H9 (cell line): ENCODE data around the gene FOXN4. TPM values are rescaled to one million over a fixed set of nuclear protein-coding genes. Genes with fewer than 3 reads are reported as not detected.

ENCODE experiments used
- DNase-seq: peaks from one replicate; pipeline ENCODE4 v3.0.0-alpha.2; 2017
- H2AFZ ChIP-seq: one replicate; pipeline ENCODE4 v1.6.1; 2013; ENCODE audit warnings: mild to moderate bottlenecking, low read length, control low read depth, moderate library complexity
- H2AK5ac ChIP-seq: 2 replicates; pipeline ENCODE4 v1.6.1; 2013; ENCODE audit warnings: low read length, control low read depth, mixed read lengths; ENCODE audit not compliant: insufficient read length
- H2BK120ac ChIP-seq: one replicate; pipeline ENCODE4 v1.6.1; 2013; ENCODE audit warnings: low read depth, mild to moderate bottlenecking, low read length, control low read depth, inconsistent platforms; ENCODE audit not compliant: poor library complexity, severe bottlenecking
- H2BK12ac ChIP-seq: 2 replicates; pipeline ENCODE4 v1.6.1; 2013; ENCODE audit warnings: low read length, control low read depth, mixed read lengths, low read depth; ENCODE audit not compliant: insufficient read length
- H2BK15ac ChIP-seq: 2 replicates; pipeline ENCODE4 v1.6.1; 2013; ENCODE audit warnings: low read depth, low read length, control low read depth
- H2BK20ac ChIP-seq: one replicate; pipeline ENCODE4 v1.6.1; 2013; ENCODE audit warnings: low read depth, mild to moderate bottlenecking, low read length, control low read depth, inconsistent platforms; ENCODE audit not compliant: poor library complexity, severe bottlenecking
- H2BK5ac ChIP-seq: 2 replicates; pipeline ENCODE4 v1.6.1; 2013; ENCODE audit warnings: low read length, control low read depth, mixed read lengths; ENCODE audit not compliant: insufficient read length
- H3K14ac ChIP-seq: 2 replicates; pipeline ENCODE4 v1.6.1; 2013; ENCODE audit warnings: low read length, control low read depth; ENCODE audit not compliant: insufficient read depth
- H3K18ac ChIP-seq: 2 replicates; pipeline ENCODE4 v1.6.1; 2013; ENCODE audit warnings: low read depth, mild to moderate bottlenecking, mixed read lengths, low read length, control low read depth; ENCODE audit not compliant: insufficient read length
- H3K23ac ChIP-seq: 2 replicates; pipeline ENCODE4 v1.6.1; 2013; ENCODE audit warnings: low read length, control low read depth, mixed read lengths, low read depth; ENCODE audit not compliant: insufficient read length
- H3K23me2 ChIP-seq: 2 replicates; pipeline ENCODE4 v1.6.1; 2013; ENCODE audit warnings: low read depth, mild to moderate bottlenecking, mixed read lengths, low read length, control low read depth; ENCODE audit not compliant: insufficient read length, poor library complexity, severe bottlenecking
- H3K27ac ChIP-seq: 2 replicates; pipeline ENCODE4 v1.5.1; 2013; ENCODE audit warnings: low read length, control low read depth, mixed read lengths, low read depth; ENCODE audit not compliant: insufficient read length
- H3K27me3 ChIP-seq: 2 replicates; pipeline ENCODE4 v1.6.1; 2013; ENCODE audit warnings: low read length, control low read depth, inconsistent platforms; ENCODE audit not compliant: insufficient read depth
- H3K4ac ChIP-seq: 2 replicates; pipeline ENCODE4 v1.6.1; 2013; ENCODE audit warnings: low read depth, mild to moderate bottlenecking, control low read depth, inconsistent platforms, low read length, moderate library complexity
- H3K4me1 ChIP-seq: 2 replicates; pipeline ENCODE4 v1.6.1; 2013; ENCODE audit warnings: low read length, control low read depth, inconsistent platforms; ENCODE audit not compliant: insufficient read depth
- H3K4me2 ChIP-seq: 2 replicates; pipeline ENCODE4 v1.6.1; 2013; ENCODE audit warnings: low read length, control low read depth, mixed read lengths; ENCODE audit not compliant: insufficient read length, insufficient read depth
- H3K56ac ChIP-seq: 2 replicates; pipeline ENCODE4 v1.6.1; 2013; ENCODE audit warnings: low read depth, mild to moderate bottlenecking, mixed read lengths, low read length, control low read depth; ENCODE audit not compliant: insufficient read length
- H3K79me1 ChIP-seq: 2 replicates; pipeline ENCODE4 v1.6.1; 2013; ENCODE audit warnings: low read depth, mild to moderate bottlenecking, moderate library complexity, low read length, control low read depth, inconsistent platforms; ENCODE audit not compliant: insufficient read depth, poor library complexity, severe bottlenecking
- H3K79me2 ChIP-seq: 2 replicates; pipeline ENCODE4 v1.6.1; 2013; ENCODE audit warnings: low read length, control low read depth, inconsistent platforms; ENCODE audit not compliant: insufficient read depth
- H3K9ac ChIP-seq: 2 replicates; pipeline ENCODE4 v1.6.1; 2013; ENCODE audit warnings: low read length, control low read depth, mixed read lengths; ENCODE audit not compliant: insufficient read length; ENCODE audit errors: extremely low read depth
- H3K9me3 ChIP-seq: one replicate; pipeline ENCODE4 v1.6.1; 2013; ENCODE audit warnings: low read depth, low read length, inconsistent platforms; ENCODE audit not compliant: control insufficient read depth
- H3T11ph ChIP-seq: one replicate; pipeline ENCODE4 v1.6.1; 2013; ENCODE audit warnings: mild to moderate bottlenecking, low read length, control low read depth, inconsistent platforms
- H4K20me1 ChIP-seq: one replicate; pipeline ENCODE4 v1.6.1; 2013; ENCODE audit not compliant: control insufficient read depth, insufficient read length, insufficient read depth
- H4K5ac ChIP-seq: 2 replicates; pipeline ENCODE4 v1.6.1; 2013; ENCODE audit warnings: low read depth, mild to moderate bottlenecking, mixed read lengths, low read length, control low read depth; ENCODE audit not compliant: insufficient read length
- H4K8ac ChIP-seq: replicated peaks from 2 replicates; pipeline ENCODE4 v1.6.1; 2013; ENCODE audit warnings: low read length, control low read depth, mixed read lengths, low read depth; ENCODE audit not compliant: insufficient read length
- H4K91ac ChIP-seq: 2 replicates; pipeline ENCODE4 v1.6.1; 2013; ENCODE audit warnings: low read depth, mild to moderate bottlenecking, moderate library complexity, mixed read lengths, low read length, control low read depth; ENCODE audit not compliant: insufficient read length
- H3K27ac Mint-ChIP-seq, 3 experiments: 2 replicates in 2 of 3; 3 replicates in 1 of 3; pipeline ENCODE4 v1.8.0; 2020 to 2021; ENCODE audit warnings: mixed read lengths in 3 of 3, mild to moderate bottlenecking in 1 of 3, moderate library complexity in 1 of 3
- H3K27me3 Mint-ChIP-seq: 2 replicates; pipeline ENCODE4 v1.8.0; 2021; ENCODE audit warnings: low read depth, mild to moderate bottlenecking, moderate library complexity, mixed read lengths
- H3K36me3 Mint-ChIP-seq, 3 experiments: 2 replicates in 2 of 3; 3 replicates in 1 of 3; pipeline ENCODE4 v1.8.0; 2020 to 2021; ENCODE audit warnings: low read depth in 3 of 3, mixed read lengths in 3 of 3; ENCODE audit not compliant: insufficient read depth in 1 of 3
- H3K4me1 Mint-ChIP-seq, 2 experiments: 2 replicates each; pipeline ENCODE4 v1.8.0; 2020; ENCODE audit warnings: mixed read lengths in 2 of 2
- H3K4me3 Mint-ChIP-seq, 2 experiments: 2 replicates in 1 of 2; 3 replicates in 1 of 2; pipeline ENCODE4 v1.8.0; 2020 to 2021; ENCODE audit warnings: mild to moderate bottlenecking in 2 of 2, mixed read lengths in 2 of 2, moderate library complexity in 1 of 2
- H3K9me3 Mint-ChIP-seq, 2 experiments: 2 replicates in 1 of 2; 3 replicates in 1 of 2; pipeline ENCODE4 v1.8.0; 2020; ENCODE audit warnings: mild to moderate bottlenecking in 2 of 2, mixed read lengths in 2 of 2, moderate library complexity in 1 of 2
- CTCF ChIP-seq: fragments of 200-600 bp; sonication (generic); conservative IDR thresholded peaks from 3 replicates; pipeline ENCODE4 v1.8.0; 2021; ENCODE audit warnings: antibody characterized with exemption, mild to moderate bottlenecking
- WGBS: extraction: QIAGEN DNeasy Blood & Tissue Kit; methylation state at CpG from one replicate; pipeline ENCODE4 v1.1.7; 2013; ENCODE audit warnings: missing lambda C conversion rate, low lambda C conversion rate, mixed read lengths; ENCODE audit not compliant: insufficient read length; ENCODE audit errors: extremely low coverage; 5-methylcytosine and 5-hydroxymethylcytosine counted together
- total RNA-seq: library from RNA; stranded (reverse); gene quantifications from 2 replicates; pipeline ENCODE4 v1.2.1, GENCODE V29; 2021

The FOXN4 gene
- total RNA-seq, 1 experiment from 2014 or later, result 0.39 TPM

DNA sequence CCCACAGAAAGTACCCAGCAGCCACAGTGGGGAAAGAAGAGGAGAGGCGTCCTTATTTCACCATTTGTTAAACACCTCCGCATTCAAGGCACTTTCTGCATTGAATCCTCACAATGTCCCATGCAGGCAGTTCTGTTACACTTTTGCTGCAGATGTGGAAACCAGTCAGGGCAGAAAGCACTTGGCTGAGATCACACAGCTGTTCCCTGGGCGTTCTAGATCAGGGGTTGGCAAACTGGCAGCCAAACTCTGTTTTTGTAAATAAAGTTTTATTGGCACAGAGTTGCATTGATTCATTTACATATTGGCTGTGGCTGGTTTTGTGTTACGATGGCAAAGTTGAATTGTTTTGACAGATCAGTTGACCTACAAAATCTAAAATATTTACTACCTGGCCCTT lies 20.1 kb downstream of the FOXN4 start:
- WGBS, result no CpG with 5 or more reads among the region's 4 CpGs
- Mint-ChIP-seq H3K27me3 (peaks cover 3% of the 10 kb centered on the region), H3K4me3 (no peak overlapping the region), H3K36me3 (no peaks in the 10 kb centered on the region), H3K9me3 (no peaks in the 10 kb centered on the region), H3K4me1 (peaks cover 8 to 29% of the 10 kb centered on the region in 2 experiments), H3K27ac (no peak overlapping the region)
- Histone ChIP-seq H2AK5ac (no peak overlapping the region), H3K23ac (no peak overlapping the region), H3K9me3 (no peaks in the 10 kb centered on the region), H2BK5ac (no peak overlapping the region), H3K14ac (no peak overlapping the region), H3K56ac (no peak overlapping the region), H4K8ac (no peak overlapping the region), H2BK15ac (no peak overlapping the region), H4K20me1 (no peaks in the 10 kb centered on the region), H2BK12ac (no peak overlapping the region), H3K4ac (no peak overlapping the region), H3K27me3 (no peaks in the 10 kb centered on the region), H4K91ac (no peak overlapping the region), H3K79me2 (no peaks in the 10 kb centered on the region), H3K4me1 (peaks cover 4% of the 10 kb centered on the region; the same call in 1 of the 2 replicates), H3K9ac (no peak overlapping the region), H3K27ac (no peak overlapping the region), H3K79me1 (no peaks in the 10 kb centered on the region), H2AFZ (no peak overlapping the region), H3K4me2 (no peak overlapping the region), H3T11ph (no peak overlapping the region), H4K5ac (no peak overlapping the region), H2BK20ac (no peak overlapping the region), H2BK120ac (no peak overlapping the region), H3K18ac (no peak overlapping the region), H3K23me2 (no peaks in the 10 kb centered on the region)
- DNase-seq, result no peak
- TF ChIP-seq CTCF, result no peak
